Activated naive CD4-positive, alpha-beta T cell (primary cell): ENCODE measurements around the gene CHST11.

Experiments used
- DNase-seq, 4 experiments: peaks; one replicate each; lab custom pipeline; 2025; lab: John Stamatoyannopoulos, UW

CHST11 gene

GRCh38 chr12:104809251-104809650 lies 352.5 kb downstream of the CHST11 start:
- no peak for DNase-seq

GRCh38 chr12:104809706-104810385 lies 353.1 kb downstream of the CHST11 start:
- no peak for DNase-seq
